Measurements from ENCODE around the gene CTNND2. TPM values are rescaled to one million over a fixed set of nuclear protein-coding genes. Genes with fewer than 3 reads are reported as not detected.

Gene CTNND2
- total and polyA plus RNA-seq, 4 donors = 0.05 to 0.50 (median 0.27) TPM

GRCh38 chr5:11785771-11786352 lies 118.4 kb downstream of the CTNND2 start:
- Histone ChIP-seq H3K36me3 (ENCODE audit: control insufficient read depth in 4 of 4, insufficient read depth in 3 of 4, low read depth in 1 of 4, low read length in 3 of 4) (no peaks in the 10 kb centered on the region), H3K9me3 (ENCODE audit: control insufficient read depth in 4 of 4, low read length in 3 of 4) (peaks cover 0 to 3% (median 0%) of the 10 kb centered on the region in 4 donors), H3K4me1 (ENCODE audit: control insufficient read depth in 4 of 4, insufficient read depth in 4 of 4, low read length in 3 of 4) (no peaks in the 10 kb centered on the region), H3K27ac (ENCODE audit: low read depth in 1 of 2, low read length in 2 of 2) (no peak overlapping the region), H3K27me3 (ENCODE audit: control insufficient read depth in 4 of 4, insufficient read depth in 4 of 4, low read length in 3 of 4) (no peaks in the 10 kb centered on the region), H3K9ac (ENCODE audit: low read depth in 1 of 2, low read length in 2 of 2) (no peak overlapping the region), H3K4me3 (ENCODE audit: low read depth in 1 of 3, low read length in 3 of 3) (no peak overlapping the region)
- no peak for TF ChIP-seq JUND (IDR thresholded peaks at IDR 0.05)
- TF ChIP-seq CTCF (IDR thresholded peaks at IDR 0.05; ENCODE audit: low read depth, low read length, missing input control) = no peak
- TF ChIP-seq TAF1 (conservative IDR thresholded peaks at IDR 0.05) = no peak
- no peak for TF ChIP-seq HNF4A (conservative IDR thresholded peaks at IDR 0.05)
- no peak for TF ChIP-seq YY1 (IDR thresholded peaks at IDR 0.05)
- no peak for TF ChIP-seq FOXA1 (IDR thresholded peaks at IDR 0.05)
- no peak for TF ChIP-seq HNF4G (IDR thresholded peaks at IDR 0.05)
- TF ChIP-seq SP1 (IDR thresholded peaks at IDR 0.05) = no peak
- TF ChIP-seq ZBTB33 (IDR thresholded peaks at IDR 0.05) = no peak
- no peak for TF ChIP-seq EGR1 (IDR thresholded peaks at IDR 0.05; ENCODE audit: low read depth in 2 of 2)
- TF ChIP-seq RAD21 (IDR thresholded peaks at IDR 0.05) = no peak
- TF ChIP-seq, protein P1, sequence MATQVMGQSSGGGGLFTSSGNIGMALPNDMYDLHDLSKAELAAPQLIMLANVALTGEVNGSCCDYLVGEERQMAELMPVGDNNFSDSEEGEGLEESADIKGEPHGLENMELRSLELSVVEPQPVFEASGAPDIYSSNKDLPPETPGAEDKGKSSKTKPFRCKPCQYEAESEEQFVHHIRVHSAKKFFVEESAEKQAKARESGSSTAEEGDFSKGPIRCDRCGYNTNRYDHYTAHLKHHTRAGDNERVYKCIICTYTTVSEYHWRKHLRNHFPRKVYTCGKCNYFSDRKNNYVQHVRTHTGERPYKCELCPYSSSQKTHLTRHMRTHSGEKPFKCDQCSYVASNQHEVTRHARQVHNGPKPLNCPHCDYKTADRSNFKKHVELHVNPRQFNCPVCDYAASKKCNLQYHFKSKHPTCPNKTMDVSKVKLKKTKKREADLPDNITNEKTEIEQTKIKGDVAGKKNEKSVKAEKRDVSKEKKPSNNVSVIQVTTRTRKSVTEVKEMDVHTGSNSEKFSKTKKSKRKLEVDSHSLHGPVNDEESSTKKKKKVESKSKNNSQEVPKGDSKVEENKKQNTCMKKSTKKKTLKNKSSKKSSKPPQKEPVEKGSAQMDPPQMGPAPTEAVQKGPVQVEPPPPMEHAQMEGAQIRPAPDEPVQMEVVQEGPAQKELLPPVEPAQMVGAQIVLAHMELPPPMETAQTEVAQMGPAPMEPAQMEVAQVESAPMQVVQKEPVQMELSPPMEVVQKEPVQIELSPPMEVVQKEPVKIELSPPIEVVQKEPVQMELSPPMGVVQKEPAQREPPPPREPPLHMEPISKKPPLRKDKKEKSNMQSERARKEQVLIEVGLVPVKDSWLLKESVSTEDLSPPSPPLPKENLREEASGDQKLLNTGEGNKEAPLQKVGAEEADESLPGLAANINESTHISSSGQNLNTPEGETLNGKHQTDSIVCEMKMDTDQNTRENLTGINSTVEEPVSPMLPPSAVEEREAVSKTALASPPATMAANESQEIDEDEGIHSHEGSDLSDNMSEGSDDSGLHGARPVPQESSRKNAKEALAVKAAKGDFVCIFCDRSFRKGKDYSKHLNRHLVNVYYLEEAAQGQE (IDR thresholded peaks at IDR 0.05) = no peak
- no peak for TF ChIP-seq NR2F2 (IDR thresholded peaks at IDR 0.05)
- TF ChIP-seq FOXA2 (IDR thresholded peaks at IDR 0.05) = no peak
- no peak for TF ChIP-seq MAX (IDR thresholded peaks at IDR 0.05)
- WGBS = 91% methylated on average over 6 of the region's 6 CpGs
- DNase-seq (ENCODE audit: low spot score) = no peak

DNA sequence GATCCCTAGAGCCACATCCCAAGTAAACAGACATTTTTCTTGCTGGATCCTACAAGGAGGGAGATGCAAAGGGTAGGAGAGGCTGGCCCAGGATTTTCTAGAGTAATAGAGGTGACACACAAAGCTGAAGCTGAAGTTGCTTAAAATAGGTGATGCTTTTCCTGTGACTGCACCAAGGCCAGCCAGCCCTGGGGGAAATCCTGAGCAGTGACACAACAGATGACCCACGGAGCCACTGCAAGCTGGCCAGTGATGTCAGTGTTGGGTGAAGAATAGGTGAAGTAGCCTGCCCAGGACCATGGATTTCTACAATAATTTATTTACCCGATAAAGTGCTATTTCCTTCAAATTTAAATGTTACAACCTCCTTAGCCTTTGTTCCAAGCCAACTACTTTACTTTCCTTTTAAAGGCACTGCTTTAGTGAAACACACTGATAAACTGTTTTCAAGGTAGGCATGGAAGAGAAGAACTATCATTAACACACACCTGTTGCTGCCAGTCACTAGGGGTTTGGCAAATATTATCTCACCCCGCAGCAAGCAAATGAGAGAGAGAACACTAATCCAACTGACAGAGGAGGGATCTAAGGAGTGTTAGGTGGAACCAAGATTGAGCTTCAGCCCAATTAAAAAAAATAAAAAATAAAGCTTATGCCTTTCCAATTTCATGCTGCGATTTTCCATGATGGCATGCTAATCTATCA lies 123.5 kb downstream of the CTNND2 start:
- 87% methylated on average over 4 of the region's 4 CpGs for WGBS
- Histone ChIP-seq H3K4me1 (ENCODE audit: control insufficient read depth in 4 of 4, insufficient read depth in 4 of 4, low read length in 3 of 4) (no peaks in the 10 kb centered on the region), H3K27me3 (ENCODE audit: control insufficient read depth in 4 of 4, insufficient read depth in 4 of 4, low read length in 3 of 4) (no peaks in the 10 kb centered on the region), H3K9me3 (ENCODE audit: control insufficient read depth in 4 of 4, low read length in 3 of 4) (peaks cover 0 to 3% (median 0%) of the 10 kb centered on the region in 4 donors), H3K36me3 (ENCODE audit: control insufficient read depth in 4 of 4, insufficient read depth in 3 of 4, low read depth in 1 of 4, low read length in 3 of 4) (no peaks in the 10 kb centered on the region), H3K4me3 (ENCODE audit: low read depth in 1 of 3, low read length in 3 of 3) (no peak overlapping the region), H3K27ac (ENCODE audit: low read depth in 1 of 2, low read length in 2 of 2) (no peak overlapping the region), H3K9ac (ENCODE audit: low read depth in 1 of 2, low read length in 2 of 2) (no peak overlapping the region)
- no peak for TF ChIP-seq NR2F2 (IDR thresholded peaks at IDR 0.05)
- no peak for TF ChIP-seq CTCF (IDR thresholded peaks at IDR 0.05; ENCODE audit: low read depth, low read length, missing input control)
- TF ChIP-seq, protein P2, sequence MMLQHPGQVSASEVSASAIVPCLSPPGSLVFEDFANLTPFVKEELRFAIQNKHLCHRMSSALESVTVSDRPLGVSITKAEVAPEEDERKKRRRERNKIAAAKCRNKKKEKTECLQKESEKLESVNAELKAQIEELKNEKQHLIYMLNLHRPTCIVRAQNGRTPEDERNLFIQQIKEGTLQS (IDR thresholded peaks at IDR 0.05) = no peak
- DNase-seq (ENCODE audit: low spot score) = no peak
